H7 (cell line): ENCODE data around the gene FSTL4. TPM values are rescaled to one million over a fixed set of nuclear protein-coding genes. Genes with fewer than 3 reads are reported as not detected.
A peak's percentile ranks its signal among the peaks of the same experiment; 100 is the strongest.
"Not testable (repeated sequence)": the region's sequence is repeated elsewhere in the genome, so short reads cannot be mapped to it uniquely, and the experiment has no call there.

Source experiments
- DNase-seq: peaks from one replicate; pipeline ENCODE4 v3.0.0; 2012
- H3K27me3 ChIP-seq: 2 replicates; pipeline ENCODE4 v1.6.0; 2011; ENCODE audit warnings: mild to moderate bottlenecking, low read length; ENCODE audit not compliant: control insufficient read depth, insufficient read depth
- H3K36me3 ChIP-seq: replicated peaks from 2 replicates; pipeline ENCODE4 v1.5.1; 2011; ENCODE audit warnings: low read length; ENCODE audit not compliant: control insufficient read depth, insufficient read depth
- H3K4me3 ChIP-seq: 2 replicates; pipeline ENCODE4 v1.5.1; 2011; ENCODE audit warnings: low read depth, mild to moderate bottlenecking, control low read depth, low read length, moderate library complexity; ENCODE audit not compliant: insufficient read depth
- total RNA-seq: library from RNA; depleted of rRNA; stranded (reverse); fragments of >200 nt; shearing (Covaris generic); gene quantifications from 2 replicates; pipeline ENCODE4 v1.2.3, GENCODE V29; 2014

The FSTL4 gene
- total RNA-seq, 1 experiment from 2014 or later, result 2.4 TPM

DNA sequence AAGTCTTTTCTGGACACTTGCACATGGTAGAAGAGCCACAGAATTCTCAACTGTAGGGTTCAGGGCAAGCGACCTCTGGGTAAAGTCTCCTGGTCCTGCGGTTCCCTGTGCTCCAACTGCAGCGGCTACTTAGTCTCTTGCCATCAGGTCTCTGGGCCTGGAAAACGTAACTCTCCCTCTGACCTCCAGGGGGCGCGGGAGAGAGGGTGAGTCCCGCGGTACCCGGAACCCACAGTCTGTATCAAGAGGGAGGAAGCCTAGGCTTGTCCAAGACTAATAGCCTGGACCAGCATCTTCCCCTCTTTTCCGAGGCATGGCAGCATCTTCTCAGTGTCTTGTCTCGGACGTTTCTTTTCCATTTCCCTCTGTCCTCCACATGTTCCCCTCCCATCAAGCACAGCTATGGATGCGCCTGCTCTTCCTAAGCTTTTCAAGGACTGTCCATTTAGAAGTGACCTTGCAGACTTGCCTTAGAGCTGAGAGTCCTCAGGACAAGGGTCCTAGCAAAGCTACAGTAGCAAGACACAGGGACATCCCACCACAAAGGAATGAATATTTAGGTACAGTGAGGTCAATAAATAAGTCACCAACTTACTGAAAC is 59.3 kb downstream of the FSTL4 start:
- peak; percentile 73 for DNase-seq
- H3K27me3 ChIP-seq, result no peaks in the 10 kb centered on the region
- H3K4me3 ChIP-seq, result no peak overlapping the region
- H3K36me3 ChIP-seq, result no peaks in the 10 kb centered on the region

GRCh38 chr5:133546500-133546899 is 65.8 kb downstream of the FSTL4 start:
- DNase-seq, result no peak
- Histone ChIP-seq H3K4me3 (no peak overlapping the region), H3K27me3 (no peaks in the 10 kb centered on the region), H3K36me3 (no peaks in the 10 kb centered on the region)

DNA sequence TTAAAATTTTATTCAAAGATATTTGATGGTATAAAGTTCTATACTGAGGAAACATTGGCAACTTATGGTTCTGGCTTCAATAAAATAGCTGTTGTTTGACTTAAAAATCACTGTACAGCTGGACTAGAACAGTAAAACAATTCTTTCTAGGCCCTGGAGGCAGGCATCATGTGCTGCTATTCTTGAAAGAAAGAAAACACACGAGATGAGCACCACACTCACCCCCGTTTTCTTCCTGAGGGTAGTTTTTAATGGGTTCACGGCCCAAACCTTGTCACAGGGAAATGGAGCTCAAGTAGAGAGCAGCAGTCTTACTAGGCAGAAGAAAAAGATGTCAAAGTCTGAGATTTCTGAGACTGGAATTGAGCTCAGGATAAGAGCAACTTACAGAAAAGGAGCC is 68.0 kb downstream of the FSTL4 start:
- no peak overlapping the region for H3K4me3 ChIP-seq
- no peaks in the 10 kb centered on the region for H3K36me3 ChIP-seq
- no peaks in the 10 kb centered on the region for H3K27me3 ChIP-seq
- no peak for DNase-seq

GRCh38 chr5:133539818-133540217 is 72.5 kb downstream of the FSTL4 start:
- H3K27me3 ChIP-seq, result no peaks in the 10 kb centered on the region
- no peaks in the 10 kb centered on the region for H3K36me3 ChIP-seq
- no peak overlapping the region for H3K4me3 ChIP-seq
- no peak for DNase-seq

- no peak for DNase-seq
- Histone ChIP-seq H3K4me3 (no peak overlapping the region), H3K27me3 (no peaks in the 10 kb centered on the region), H3K36me3 (no peaks in the 10 kb centered on the region)
Measured at GRCh38 chr5:133538718-133539117, 73.6 kb downstream of the FSTL4 start.

DNA sequence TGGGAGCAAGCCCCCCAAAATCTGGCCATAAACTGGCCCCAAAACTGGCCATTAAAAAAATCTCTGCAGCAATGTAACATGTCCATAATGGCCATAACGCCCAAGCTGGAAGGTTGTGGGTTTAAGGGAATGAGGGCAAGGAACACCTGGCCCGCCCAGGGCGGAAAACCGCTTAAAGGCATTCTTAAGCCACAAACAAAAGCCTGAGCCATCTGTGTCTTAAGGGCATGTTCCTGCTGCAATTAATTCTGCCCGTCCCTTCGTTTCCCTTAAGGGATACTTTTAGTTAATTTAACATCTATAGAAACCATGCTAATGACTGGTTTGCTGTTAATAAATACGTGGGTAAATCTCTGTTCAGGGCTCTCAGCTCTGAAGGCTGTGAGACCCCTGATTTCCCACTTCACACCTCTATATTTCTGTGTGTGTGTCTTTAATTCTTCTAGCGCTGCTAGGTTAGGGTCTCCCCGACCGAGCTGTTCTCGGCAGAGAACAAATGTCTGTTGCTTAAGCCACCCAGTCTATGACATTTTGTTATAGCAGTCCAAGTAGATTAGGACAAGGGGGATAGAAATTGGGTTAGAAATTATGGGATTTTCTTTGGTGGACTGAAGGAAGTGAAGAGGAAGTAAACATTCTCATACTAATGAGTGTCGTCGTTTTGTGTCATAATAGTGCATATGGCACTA is 77.0 kb downstream of the FSTL4 start:
- H3K27me3 ChIP-seq, H3K36me3 ChIP-seq, DNase-seq, H3K4me3 ChIP-seq: not testable (repeated sequence)

GRCh38 chr5:133534566-133534965 is 77.8 kb downstream of the FSTL4 start:
- Histone ChIP-seq H3K27me3 (no peaks in the 10 kb centered on the region), H3K4me3 (no peak overlapping the region), H3K36me3 (no peaks in the 10 kb centered on the region)
- no peak for DNase-seq

GRCh38 chr5:133533541-133533940 is 78.8 kb downstream of the FSTL4 start:
- no peak for DNase-seq
- H3K4me3 ChIP-seq, result no peak overlapping the region
- no peaks in the 10 kb centered on the region for H3K36me3 ChIP-seq

DNA sequence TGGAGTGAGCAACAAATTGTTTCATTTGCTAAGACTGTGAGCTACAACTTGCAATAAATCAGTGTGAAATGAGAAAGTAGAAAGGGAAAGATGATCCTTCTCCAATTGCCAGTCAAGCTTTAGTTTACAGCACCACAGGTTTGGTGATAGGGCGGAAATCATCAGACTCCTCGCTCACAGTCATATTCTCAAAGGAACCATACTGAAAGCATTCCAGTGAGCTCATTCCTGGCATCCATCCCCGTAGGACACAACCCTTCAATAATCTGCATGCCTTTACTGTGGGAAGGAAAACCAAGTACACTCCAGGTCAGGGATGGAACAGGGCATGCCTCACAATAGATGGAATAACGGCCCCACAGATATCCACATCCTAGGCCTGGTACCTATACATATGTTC is 80.7 kb downstream of the FSTL4 start:
- DNase-seq, result no peak
- Histone ChIP-seq H3K36me3 (no peaks in the 10 kb centered on the region), H3K27me3 (no peaks in the 10 kb centered on the region), H3K4me3 (no peak overlapping the region)

More at GRCh38 chr5:133533541-133533940, 78.8 kb downstream of the FSTL4 start:
- no peaks in the 10 kb centered on the region for H3K27me3 ChIP-seq

DNA sequence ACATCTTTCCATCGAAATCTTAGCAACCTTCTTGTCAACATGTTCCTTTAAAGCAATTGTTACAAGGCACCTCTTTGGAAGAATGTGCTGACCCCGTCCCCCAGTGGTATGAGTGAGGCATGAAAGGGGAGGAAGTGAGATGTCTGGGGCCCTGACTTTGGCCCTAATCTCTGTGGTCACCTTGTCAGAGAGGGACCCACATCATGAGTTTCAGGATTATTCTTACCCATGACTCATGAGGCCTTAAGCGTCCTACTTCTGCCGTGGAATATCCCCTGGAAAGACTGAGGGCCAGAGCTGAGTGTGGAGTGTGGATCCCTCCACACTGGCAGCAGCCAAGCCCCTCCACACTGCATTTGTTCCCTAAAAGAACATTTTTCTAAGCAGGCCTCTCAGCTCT is 81.2 kb downstream of the FSTL4 start:
- no peaks in the 10 kb centered on the region for H3K27me3 ChIP-seq
- no peak for DNase-seq
- no peaks in the 10 kb centered on the region for H3K36me3 ChIP-seq

GRCh38 chr5:133530270-133530669 is 82.1 kb downstream of the FSTL4 start:
- H3K4me3 ChIP-seq, result no peak overlapping the region
- no peak for DNase-seq
- H3K27me3 ChIP-seq, result no peaks in the 10 kb centered on the region
- no peaks in the 10 kb centered on the region for H3K36me3 ChIP-seq

More for the DNA sequence above, 81.2 kb downstream of the FSTL4 start:
- no peak overlapping the region for H3K4me3 ChIP-seq

DNA sequence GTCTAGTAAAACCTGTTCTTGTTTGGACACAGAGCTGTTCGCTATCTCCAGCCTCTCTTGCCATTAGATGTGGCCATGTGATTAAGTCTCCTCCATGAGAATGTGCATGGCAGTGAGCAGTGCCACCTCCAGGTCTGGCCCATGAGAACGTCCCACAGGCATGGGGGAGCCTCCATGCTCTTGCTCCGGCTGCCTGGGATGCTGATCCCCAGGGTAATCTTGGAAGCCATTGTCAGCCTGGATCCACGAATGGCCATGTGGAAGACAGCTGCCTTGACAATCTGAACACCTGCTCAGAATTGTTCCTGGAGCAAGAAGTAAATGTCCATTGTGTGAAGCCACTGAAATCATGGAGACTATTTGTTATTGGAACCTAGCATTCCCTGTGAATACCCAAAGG is 83.5 kb downstream of the FSTL4 start:
- DNase-seq, result no peak
- H3K36me3 ChIP-seq, result no peaks in the 10 kb centered on the region
- H3K27me3 ChIP-seq, result no peaks in the 10 kb centered on the region

GRCh38 chr5:133527311-133527710 is 85.0 kb downstream of the FSTL4 start:
- H3K27me3 ChIP-seq, result no peaks in the 10 kb centered on the region
- DNase-seq, result no peak
- no peaks in the 10 kb centered on the region for H3K36me3 ChIP-seq
- H3K4me3 ChIP-seq, result no peak overlapping the region

More for the DNA sequence above, 83.5 kb downstream of the FSTL4 start:
- no peak overlapping the region for H3K4me3 ChIP-seq

DNA sequence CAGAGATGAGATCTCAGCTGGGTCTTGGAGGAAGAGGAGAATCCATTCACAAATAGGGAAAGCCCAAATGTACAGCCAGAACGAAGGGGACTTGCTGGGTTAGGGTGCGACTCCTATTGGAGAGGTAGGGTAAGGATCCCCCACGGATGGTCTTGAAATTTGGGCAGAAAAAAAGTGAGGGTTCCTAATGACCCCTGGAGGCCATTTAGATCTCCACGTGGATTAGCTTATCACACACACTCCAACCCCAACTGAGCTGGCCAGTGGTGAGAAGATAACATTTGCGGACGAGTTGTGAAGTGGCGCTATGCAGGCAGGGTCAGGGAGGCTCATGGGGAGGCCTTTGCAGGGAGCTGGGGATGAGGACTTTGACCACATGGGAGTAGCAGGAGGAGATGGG is 86.0 kb downstream of the FSTL4 start:
- Histone ChIP-seq H3K4me3 (no peak overlapping the region), H3K27me3 (no peaks in the 10 kb centered on the region), H3K36me3 (no peaks in the 10 kb centered on the region)
- no peak for DNase-seq

GRCh38 chr5:133525126-133525525 is 87.2 kb downstream of the FSTL4 start:
- Histone ChIP-seq H3K4me3 (no peak overlapping the region), H3K36me3 (no peaks in the 10 kb centered on the region), H3K27me3 (no peaks in the 10 kb centered on the region)
- no peak for DNase-seq
